GM18873 (cell line): ENCODE results near the gene DNASE2B.
"Not testable (repeated sequence)": the region's sequence is repeated elsewhere in the genome, so short reads cannot be mapped to it uniquely, and the experiment has no call there.

ENCODE experiments used
- ATAC-seq: cut with Tn5 transposase; IDR thresholded peaks from one replicate; pipeline ENCODE4 v1.9.1; 2021; ENCODE audit warnings: mild to moderate bottlenecking, moderate library complexity, moderate number of reproducible peaks; ENCODE audit not compliant: unreplicated experiment, low FRiP score

Gene DNASE2B

GRCh38 chr1:84442747-84443646 is 44.7 kb downstream of the DNASE2B start:
- not testable (repeated sequence) for ATAC-seq

- not testable (repeated sequence) for ATAC-seq
These were observed 50.4 kb downstream of the DNASE2B start for GRCh38 chr1:84448704-84449103.

- no peak for ATAC-seq
These were observed 52.6 kb downstream of the DNASE2B start for GRCh38 chr1:84450910-84451309.

- no peak for ATAC-seq
These were observed 54.2 kb downstream of the DNASE2B start for GRCh38 chr1:84452436-84452835.

GRCh38 chr1:84462118-84462517 is 63.8 kb downstream of the DNASE2B start:
- ATAC-seq: no peak
